ENCODE measurements around the gene TBL1X. TPM values are rescaled to one million over a fixed set of nuclear protein-coding genes. Genes with fewer than 3 reads are reported as not detected.

TBL1X gene
- total and polyA plus RNA-seq, 2 experiments from 2014 or later: 8.7 to 26.9 TPM

DNA sequence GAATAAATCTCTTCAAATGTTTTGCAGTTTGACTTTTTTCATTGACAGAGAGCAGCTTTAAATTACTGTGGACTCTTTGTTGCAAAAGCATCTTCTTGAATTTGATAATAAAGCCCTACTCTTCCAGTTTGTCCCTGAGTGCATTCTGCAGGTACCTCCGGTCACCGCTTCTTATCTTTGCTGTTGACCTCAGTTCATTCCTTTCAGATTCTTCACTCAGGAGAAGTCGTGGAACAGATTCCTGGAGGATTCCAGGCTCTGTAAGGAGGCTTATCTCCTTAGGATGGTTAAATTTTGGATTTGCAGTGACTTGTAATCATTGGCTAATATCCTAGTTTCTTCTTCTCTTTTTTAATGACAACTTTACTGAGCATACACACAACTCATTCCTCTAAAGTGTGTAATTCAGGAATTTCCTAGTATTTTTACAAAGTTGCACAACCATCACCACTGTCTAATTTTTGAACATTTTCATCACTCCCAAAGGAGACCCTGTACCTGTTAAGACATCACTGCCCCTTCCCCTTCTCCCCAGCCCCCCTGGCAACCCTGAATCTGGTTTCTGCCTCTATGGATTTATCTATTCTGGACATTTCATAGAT is 22.0 kb downstream of the TBL1X start:
- no peak for ATAC-seq
- H4K20me1 ChIP-seq (replicated peaks; ENCODE audit: insufficient read depth): no peaks in the 10 kb centered on the region; the same call in 1 of the 2 replicates
- Mint-ChIP-seq H3K27ac (no peak overlapping the region), H3K36me3 (ENCODE audit: low read depth) (peaks cover 29% of the 10 kb centered on the region), H3K4me3 (no peak overlapping the region), H3K9me3 (no peaks in the 10 kb centered on the region), H3K27me3 (ENCODE audit: insufficient read depth, low read depth, poor library complexity) (no peaks in the 10 kb centered on the region), H3K4me1 (peaks cover 16% of the 10 kb centered on the region)
- no peaks in the 10 kb centered on the region for H3F3A ChIP-seq (replicated peaks; ENCODE audit: low read depth)
- no peak overlapping the region for H3K4me3 ChIP-seq
- peaks cover 23% of the 10 kb centered on the region for H3K79me2 ChIP-seq (replicated peaks; ENCODE audit: insufficient read depth)
- no peak for DNase-seq (ENCODE audit: low spot score)
- TF ChIP-seq ZNF331 (CRISPR knock-in tag; IDR thresholded peaks at IDR 0.05; ENCODE audit: low read depth) (no peak), POLR2AphosphoS5 (IDR thresholded peaks at IDR 0.05; ENCODE audit: low read depth) (no peak), STAT1 (IDR thresholded peaks at IDR 0.05; ENCODE audit: unreplicated experiment) (no peak), EZH2phosphoT487 (IDR thresholded peaks at IDR 0.05; ENCODE audit: unreplicated experiment) (no peak), ZNF114 (CRISPR knock-in tag; IDR thresholded peaks at IDR 0.05) (no peak), JUNB (IDR thresholded peaks at IDR 0.05; ENCODE audit: unreplicated experiment) (no peak), CREB1 (CRISPR knock-in tag; IDR thresholded peaks at IDR 0.05; ENCODE audit: low read depth) (no peak), EZH2 (IDR thresholded peaks at IDR 0.05; ENCODE audit: low read depth, unreplicated experiment) (no peak), NANOG (IDR thresholded peaks at IDR 0.05; ENCODE audit: borderline replicate concordance) (no peak)
- TF ChIP-seq, protein P1, sequence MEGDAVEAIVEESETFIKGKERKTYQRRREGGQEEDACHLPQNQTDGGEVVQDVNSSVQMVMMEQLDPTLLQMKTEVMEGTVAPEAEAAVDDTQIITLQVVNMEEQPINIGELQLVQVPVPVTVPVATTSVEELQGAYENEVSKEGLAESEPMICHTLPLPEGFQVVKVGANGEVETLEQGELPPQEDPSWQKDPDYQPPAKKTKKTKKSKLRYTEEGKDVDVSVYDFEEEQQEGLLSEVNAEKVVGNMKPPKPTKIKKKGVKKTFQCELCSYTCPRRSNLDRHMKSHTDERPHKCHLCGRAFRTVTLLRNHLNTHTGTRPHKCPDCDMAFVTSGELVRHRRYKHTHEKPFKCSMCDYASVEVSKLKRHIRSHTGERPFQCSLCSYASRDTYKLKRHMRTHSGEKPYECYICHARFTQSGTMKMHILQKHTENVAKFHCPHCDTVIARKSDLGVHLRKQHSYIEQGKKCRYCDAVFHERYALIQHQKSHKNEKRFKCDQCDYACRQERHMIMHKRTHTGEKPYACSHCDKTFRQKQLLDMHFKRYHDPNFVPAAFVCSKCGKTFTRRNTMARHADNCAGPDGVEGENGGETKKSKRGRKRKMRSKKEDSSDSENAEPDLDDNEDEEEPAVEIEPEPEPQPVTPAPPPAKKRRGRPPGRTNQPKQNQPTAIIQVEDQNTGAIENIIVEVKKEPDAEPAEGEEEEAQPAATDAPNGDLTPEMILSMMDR (conservative IDR thresholded peaks at IDR 0.05; ENCODE audit: low read depth in 2 of 2): no peak
- TF ChIP-seq, protein P2, sequence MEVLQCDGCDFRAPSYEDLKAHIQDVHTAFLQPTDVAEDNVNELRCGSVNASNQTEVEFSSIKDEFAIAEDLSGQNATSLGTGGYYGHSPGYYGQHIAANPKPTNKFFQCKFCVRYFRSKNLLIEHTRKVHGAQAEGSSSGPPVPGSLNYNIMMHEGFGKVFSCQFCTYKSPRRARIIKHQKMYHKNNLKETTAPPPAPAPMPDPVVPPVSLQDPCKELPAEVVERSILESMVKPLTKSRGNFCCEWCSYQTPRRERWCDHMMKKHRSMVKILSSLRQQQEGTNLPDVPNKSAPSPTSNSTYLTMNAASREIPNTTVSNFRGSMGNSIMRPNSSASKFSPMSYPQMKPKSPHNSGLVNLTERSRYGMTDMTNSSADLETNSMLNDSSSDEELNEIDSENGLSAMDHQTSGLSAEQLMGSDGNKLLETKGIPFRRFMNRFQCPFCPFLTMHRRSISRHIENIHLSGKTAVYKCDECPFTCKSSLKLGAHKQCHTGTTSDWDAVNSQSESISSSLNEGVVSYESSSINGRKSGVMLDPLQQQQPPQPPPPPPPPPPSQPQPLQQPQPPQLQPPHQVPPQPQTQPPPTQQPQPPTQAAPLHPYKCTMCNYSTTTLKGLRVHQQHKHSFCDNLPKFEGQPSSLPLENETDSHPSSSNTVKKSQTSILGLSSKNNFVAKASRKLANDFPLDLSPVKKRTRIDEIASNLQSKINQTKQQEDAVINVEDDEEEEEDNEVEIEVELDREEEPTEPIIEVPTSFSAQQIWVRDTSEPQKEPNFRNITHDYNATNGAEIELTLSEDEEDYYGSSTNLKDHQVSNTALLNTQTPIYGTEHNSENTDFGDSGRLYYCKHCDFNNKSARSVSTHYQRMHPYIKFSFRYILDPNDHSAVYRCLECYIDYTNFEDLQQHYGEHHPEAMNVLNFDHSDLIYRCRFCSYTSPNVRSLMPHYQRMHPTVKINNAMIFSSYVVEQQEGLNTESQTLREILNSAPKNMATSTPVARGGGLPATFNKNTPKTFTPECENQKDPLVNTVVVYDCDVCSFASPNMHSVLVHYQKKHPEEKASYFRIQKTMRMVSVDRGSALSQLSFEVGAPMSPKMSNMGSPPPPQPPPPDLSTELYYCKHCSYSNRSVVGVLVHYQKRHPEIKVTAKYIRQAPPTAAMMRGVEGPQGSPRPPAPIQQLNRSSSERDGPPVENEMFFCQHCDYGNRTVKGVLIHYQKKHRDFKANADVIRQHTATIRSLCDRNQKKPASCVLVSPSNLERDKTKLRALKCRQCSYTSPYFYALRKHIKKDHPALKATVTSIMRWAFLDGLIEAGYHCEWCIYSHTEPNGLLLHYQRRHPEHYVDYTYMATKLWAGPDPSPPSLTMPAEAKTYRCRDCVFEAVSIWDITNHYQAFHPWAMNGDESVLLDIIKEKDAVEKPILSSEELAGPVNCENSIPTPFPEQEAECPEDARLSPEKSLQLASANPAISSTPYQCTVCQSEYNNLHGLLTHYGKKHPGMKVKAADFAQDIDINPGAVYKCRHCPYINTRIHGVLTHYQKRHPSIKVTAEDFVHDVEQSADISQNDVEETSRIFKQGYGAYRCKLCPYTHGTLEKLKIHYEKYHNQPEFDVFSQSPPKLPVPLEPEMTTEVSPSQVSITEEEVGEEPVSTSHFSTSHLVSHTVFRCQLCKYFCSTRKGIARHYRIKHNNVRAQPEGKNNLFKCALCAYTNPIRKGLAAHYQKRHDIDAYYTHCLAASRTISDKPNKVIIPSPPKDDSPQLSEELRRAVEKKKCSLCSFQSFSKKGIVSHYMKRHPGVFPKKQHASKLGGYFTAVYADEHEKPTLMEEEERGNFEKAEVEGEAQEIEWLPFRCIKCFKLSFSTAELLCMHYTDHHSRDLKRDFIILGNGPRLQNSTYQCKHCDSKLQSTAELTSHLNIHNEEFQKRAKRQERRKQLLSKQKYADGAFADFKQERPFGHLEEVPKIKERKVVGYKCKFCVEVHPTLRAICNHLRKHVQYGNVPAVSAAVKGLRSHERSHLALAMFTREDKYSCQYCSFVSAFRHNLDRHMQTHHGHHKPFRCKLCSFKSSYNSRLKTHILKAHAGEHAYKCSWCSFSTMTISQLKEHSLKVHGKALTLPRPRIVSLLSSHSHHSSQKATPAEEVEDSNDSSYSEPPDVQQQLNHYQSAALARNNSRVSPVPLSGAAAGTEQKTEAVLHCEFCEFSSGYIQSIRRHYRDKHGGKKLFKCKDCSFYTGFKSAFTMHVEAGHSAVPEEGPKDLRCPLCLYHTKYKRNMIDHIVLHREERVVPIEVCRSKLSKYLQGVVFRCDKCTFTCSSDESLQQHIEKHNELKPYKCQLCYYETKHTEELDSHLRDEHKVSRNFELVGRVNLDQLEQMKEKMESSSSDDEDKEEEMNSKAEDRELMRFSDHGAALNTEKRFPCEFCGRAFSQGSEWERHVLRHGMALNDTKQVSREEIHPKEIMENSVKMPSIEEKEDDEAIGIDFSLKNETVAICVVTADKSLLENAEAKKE (CRISPR knock-in tag; IDR thresholded peaks at IDR 0.05): no peak
- TF ChIP-seq, protein P3, sequence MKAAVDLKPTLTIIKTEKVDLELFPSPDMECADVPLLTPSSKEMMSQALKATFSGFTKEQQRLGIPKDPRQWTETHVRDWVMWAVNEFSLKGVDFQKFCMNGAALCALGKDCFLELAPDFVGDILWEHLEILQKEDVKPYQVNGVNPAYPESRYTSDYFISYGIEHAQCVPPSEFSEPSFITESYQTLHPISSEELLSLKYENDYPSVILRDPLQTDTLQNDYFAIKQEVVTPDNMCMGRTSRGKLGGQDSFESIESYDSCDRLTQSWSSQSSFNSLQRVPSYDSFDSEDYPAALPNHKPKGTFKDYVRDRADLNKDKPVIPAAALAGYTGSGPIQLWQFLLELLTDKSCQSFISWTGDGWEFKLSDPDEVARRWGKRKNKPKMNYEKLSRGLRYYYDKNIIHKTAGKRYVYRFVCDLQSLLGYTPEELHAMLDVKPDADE (IDR thresholded peaks at IDR 0.05): no peak
- TF ChIP-seq, protein P4, sequence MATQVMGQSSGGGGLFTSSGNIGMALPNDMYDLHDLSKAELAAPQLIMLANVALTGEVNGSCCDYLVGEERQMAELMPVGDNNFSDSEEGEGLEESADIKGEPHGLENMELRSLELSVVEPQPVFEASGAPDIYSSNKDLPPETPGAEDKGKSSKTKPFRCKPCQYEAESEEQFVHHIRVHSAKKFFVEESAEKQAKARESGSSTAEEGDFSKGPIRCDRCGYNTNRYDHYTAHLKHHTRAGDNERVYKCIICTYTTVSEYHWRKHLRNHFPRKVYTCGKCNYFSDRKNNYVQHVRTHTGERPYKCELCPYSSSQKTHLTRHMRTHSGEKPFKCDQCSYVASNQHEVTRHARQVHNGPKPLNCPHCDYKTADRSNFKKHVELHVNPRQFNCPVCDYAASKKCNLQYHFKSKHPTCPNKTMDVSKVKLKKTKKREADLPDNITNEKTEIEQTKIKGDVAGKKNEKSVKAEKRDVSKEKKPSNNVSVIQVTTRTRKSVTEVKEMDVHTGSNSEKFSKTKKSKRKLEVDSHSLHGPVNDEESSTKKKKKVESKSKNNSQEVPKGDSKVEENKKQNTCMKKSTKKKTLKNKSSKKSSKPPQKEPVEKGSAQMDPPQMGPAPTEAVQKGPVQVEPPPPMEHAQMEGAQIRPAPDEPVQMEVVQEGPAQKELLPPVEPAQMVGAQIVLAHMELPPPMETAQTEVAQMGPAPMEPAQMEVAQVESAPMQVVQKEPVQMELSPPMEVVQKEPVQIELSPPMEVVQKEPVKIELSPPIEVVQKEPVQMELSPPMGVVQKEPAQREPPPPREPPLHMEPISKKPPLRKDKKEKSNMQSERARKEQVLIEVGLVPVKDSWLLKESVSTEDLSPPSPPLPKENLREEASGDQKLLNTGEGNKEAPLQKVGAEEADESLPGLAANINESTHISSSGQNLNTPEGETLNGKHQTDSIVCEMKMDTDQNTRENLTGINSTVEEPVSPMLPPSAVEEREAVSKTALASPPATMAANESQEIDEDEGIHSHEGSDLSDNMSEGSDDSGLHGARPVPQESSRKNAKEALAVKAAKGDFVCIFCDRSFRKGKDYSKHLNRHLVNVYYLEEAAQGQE (IDR thresholded peaks at IDR 0.05; ENCODE audit: unreplicated experiment): no peak
- peaks cover 9% of the 10 kb centered on the region; the same call in 1 of the 2 replicates for H3K4me1 ChIP-seq (ENCODE audit: insufficient read depth)
- no peak overlapping the region for H2AFZ ChIP-seq
- H3K9me2 ChIP-seq (ENCODE audit: insufficient read depth): no peaks in the 10 kb centered on the region
- H3K36me3 ChIP-seq (ENCODE audit: insufficient read depth): no peaks in the 10 kb centered on the region
- no peaks in the 10 kb centered on the region for H3K27me3 ChIP-seq (ENCODE audit: insufficient read depth)
- H3K4me2 ChIP-seq: no peak overlapping the region
- no peak overlapping the region for H3K27ac ChIP-seq (ENCODE audit: low read depth)

Data from GM23338 (cell line).